Kidney epithelial cell (primary cell): ENCODE measurements around the gene TCAIM. TPM values are rescaled to one million over a fixed set of nuclear protein-coding genes. Genes with fewer than 3 reads are reported as not detected.

Experiments
- DNase-seq: peaks from one replicate; pipeline ENCODE4 v3.0.0-alpha.2; 2010; ENCODE audit warnings: low read depth
- H3K27me3 ChIP-seq: 2 replicates; pipeline ENCODE4 v1.6.0; 2011; ENCODE audit warnings: low read length; ENCODE audit not compliant: control insufficient read depth, insufficient read depth
- H3K36me3 ChIP-seq: 2 replicates; pipeline ENCODE4 v1.5.1; 2011; ENCODE audit warnings: low read length; ENCODE audit not compliant: control insufficient read depth, insufficient read depth
- H3K4me3 ChIP-seq: 2 replicates; pipeline ENCODE4 v1.5.1; 2011; ENCODE audit warnings: low read depth, mild to moderate bottlenecking, control low read depth, low read length
- CTCF ChIP-seq: IDR thresholded peaks from 2 replicates; pipeline ENCODE4 v1.5.1; 2011; ENCODE audit warnings: mild to moderate bottlenecking, moderate library complexity, low read length, control low read depth, inconsistent platforms; ENCODE audit not compliant: insufficient read depth, poor library complexity, severe bottlenecking
- total RNA-seq: library from RNA; depleted of rRNA; stranded (reverse); fragments of >200 nt; gene quantifications from 2 replicates; pipeline ENCODE4 v1.2.3, GENCODE V29; 2015

TCAIM gene
- total RNA-seq, 1 donor from 2014 or later: 30.3 TPM

GRCh38 chr3:44326019-44326418 lies 12.5 kb upstream of the TCAIM start:
- no peak for DNase-seq
- no peaks in the 10 kb centered on the region for H3K27me3 ChIP-seq
- TF ChIP-seq CTCF: no peak
- H3K4me3 ChIP-seq: no peak overlapping the region
- H3K36me3 ChIP-seq: no peaks in the 10 kb centered on the region

- H3K36me3 ChIP-seq: no peaks in the 10 kb centered on the region
- DNase-seq: no peak
- no peak overlapping the region for H3K4me3 ChIP-seq
- TF ChIP-seq CTCF: no peak
- no peaks in the 10 kb centered on the region for H3K27me3 ChIP-seq
Measured at GRCh38 chr3:44326515-44326914, 12.1 kb upstream of the TCAIM start.

- TF ChIP-seq CTCF: no peak
- Histone ChIP-seq H3K27me3 (no peaks in the 10 kb centered on the region), H3K4me3 (no peak overlapping the region), H3K36me3 (no peaks in the 10 kb centered on the region)
- no peak for DNase-seq
Measured at GRCh38 chr3:44329946-44330345, 8.6 kb upstream of the TCAIM start.

GRCh38 chr3:44330444-44330843 lies 8.1 kb upstream of the TCAIM start:
- Histone ChIP-seq H3K4me3 (no peak overlapping the region), H3K36me3 (no peaks in the 10 kb centered on the region), H3K27me3 (no peaks in the 10 kb centered on the region)
- no peak for DNase-seq
- no peak for TF ChIP-seq CTCF

- Histone ChIP-seq H3K4me3 (no peak overlapping the region), H3K27me3 (no peaks in the 10 kb centered on the region), H3K36me3 (no peaks in the 10 kb centered on the region)
- TF ChIP-seq CTCF: no peak
- no peak for DNase-seq
Measured at GRCh38 chr3:44334326-44334725, 4.2 kb upstream of the TCAIM start.

GRCh38 chr3:44337248-44337785 lies 1.2 kb upstream of the TCAIM start:
- DNase-seq: no peak
- no peak for TF ChIP-seq CTCF
- Histone ChIP-seq H3K27me3 (no peaks in the 10 kb centered on the region), H3K36me3 (no peaks in the 10 kb centered on the region), H3K4me3 (peak overlapping the region; percentile 53)
